Activated CD4-positive, alpha-beta memory T cell treated with anti-CD3 and anti-CD28 coated beads for 36 hours (primary cell): Measurements from ENCODE around the gene ECD. TPM values are rescaled to one million over a fixed set of nuclear protein-coding genes. Genes with fewer than 3 reads are reported as not detected.

Experiments used
- CTCF ChIA-PET: fragments of 350-600 bp; sonication (Branson Sonifier 250); formaldehyde crosslinking; loops from one replicate; lab custom pipeline; 2021; ENCODE audit warnings: antibody characterized with exemption, inconsistent platforms; lab: Charles Lee
- POLR2A ChIA-PET: fragments of 350-600 bp; sonication (Branson Sonifier 250); formaldehyde crosslinking; loops from one replicate; lab custom pipeline; 2021; ENCODE audit warnings: antibody characterized with exemption; lab: Charles Lee
- DNase-seq: peaks from one replicate; pipeline ENCODE4 v3.0.0-alpha.2; 2020
- H3K27ac Mint-ChIP-seq: one replicate; pipeline ENCODE4 v1.8.0; 2021; ENCODE audit warnings: mixed read lengths
- H3K27me3 Mint-ChIP-seq: one replicate; pipeline ENCODE4 v1.8.0; 2021; ENCODE audit warnings: mixed read lengths
- H3K36me3 Mint-ChIP-seq: one replicate; pipeline ENCODE4 v1.8.0; 2021; ENCODE audit warnings: mixed read lengths
- H3K4me1 Mint-ChIP-seq: one replicate; pipeline ENCODE4 v1.8.0; 2021; ENCODE audit warnings: low read depth, mixed read lengths
- H3K4me3 Mint-ChIP-seq: one replicate; pipeline ENCODE4 v1.8.0; 2021; ENCODE audit warnings: mild to moderate bottlenecking, mixed read lengths
- H3K9me3 Mint-ChIP-seq: one replicate; pipeline ENCODE4 v1.8.0; 2021; ENCODE audit warnings: mixed read lengths
- intact Hi-C: fragments of 100-400 bp; cut with micrococcal nuclease; formaldehyde crosslinking; loops from one replicate; pipeline ENCODE4 v1.15.1; 2023
- total RNA-seq, 2 experiments: library from RNA; stranded (reverse); gene quantifications; one replicate each; pipeline ENCODE4 v1.2.3, GENCODE V29; 2021

Gene ECD
- 10 to 100 TPM; 37.5 to 37.7 TPM for total RNA-seq

- Mint-ChIP-seq H3K27me3 (no peaks in the 10 kb centered on the region), H3K9me3 (peaks cover 2% of the 10 kb centered on the region), H3K27ac (peak within 1 kb of the TSS; percentile 97), H3K36me3 (peaks cover 17% of the 10 kb centered on the region), H3K4me3 (peak within 1 kb of the TSS; percentile 100), H3K4me1 (peaks cover 35% of the 10 kb centered on the region)
- intact Hi-C loops: loop anchor here (1.0 to 5.0 kb wide), 4 partner anchors 56 to 813 kb away; partner anchors contain the start of genes DNAJB12, DNAJC9, NUDT13 and P4HA1
- peak; percentile 96 for DNase-seq
- CTCF ChIA-PET: interaction anchor here (1.1 to 2.2 kb wide), 3 partner anchors 9 to 72 kb away, joined by 3 to 20 read pairs (median 10); partner anchors contain the start of gene P4HA1
- POLR2A ChIA-PET: interaction anchor here (1.0 to 1.3 kb wide), 3 partner anchors 58 to 79 kb away, joined by 3 to 10 read pairs (median 3); partner anchors contain the start of gene NUDT13
These were observed at the start of gene ECD, which contains the start of gene FAM149B1 for GRCh38 chr10:73167783-73168464. Gene ECD, minus strand, starts transcription at chr10:73168008. Its CDS starts 4,071 bp downstream, at chr10:73163937. Gene FAM149B1, plus strand, starts transcription at chr10:73168119. Its CDS starts 221 bp downstream, at chr10:73168340.

GRCh38 chr10:73215749-73216148, 47.9 kb upstream of the ECD start:
- H3K27me3 Mint-ChIP-seq: no peaks in the 10 kb centered on the region
- no peak overlapping the region for H3K27ac Mint-ChIP-seq
- intact Hi-C loops: no loop called here
- no peak for DNase-seq
- H3K4me3 Mint-ChIP-seq: no peak overlapping the region
- ChIA-PET POLR2A (no interaction called here), CTCF (no interaction called here)
- no peaks in the 10 kb centered on the region for H3K9me3 Mint-ChIP-seq
- peaks cover 45% of the 10 kb centered on the region for H3K36me3 Mint-ChIP-seq
- no peaks in the 10 kb centered on the region for H3K4me1 Mint-ChIP-seq

DNA sequence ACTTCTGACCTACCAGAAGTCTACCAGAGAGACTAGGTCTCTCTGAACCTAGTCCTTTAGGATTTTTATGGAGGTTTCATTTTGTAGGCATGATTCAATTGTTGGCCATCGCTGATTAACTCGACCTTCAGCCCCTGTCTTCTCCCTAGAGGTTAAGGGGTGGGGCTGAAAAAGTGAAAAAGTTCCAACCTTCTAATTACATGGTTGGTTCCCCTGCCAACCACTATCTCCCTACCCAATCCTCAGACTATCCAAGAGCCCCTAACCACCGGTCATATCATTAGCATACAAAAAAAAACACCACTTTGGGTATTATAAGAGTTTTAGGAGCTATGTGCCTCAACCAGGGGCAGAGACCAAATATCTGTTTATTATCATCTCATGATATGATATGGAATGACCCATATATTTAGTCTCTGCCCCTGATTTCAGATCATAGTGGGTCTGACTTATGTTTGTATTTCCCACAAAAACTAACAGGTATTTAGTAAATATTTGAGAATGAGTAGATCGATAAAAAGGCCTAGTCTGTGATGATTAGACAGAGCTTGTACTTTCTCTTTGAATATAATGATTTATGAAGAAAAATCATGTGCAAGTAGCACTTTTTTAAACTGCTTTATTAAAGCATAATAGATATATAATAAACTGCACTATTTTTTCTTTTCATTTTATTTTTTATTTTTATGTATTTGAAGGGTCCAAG, 43.5 kb upstream of the ECD start:
- ChIA-PET POLR2A (no interaction called here), CTCF (no interaction called here)
- Mint-ChIP-seq H3K9me3 (no peaks in the 10 kb centered on the region), H3K27ac (no peak overlapping the region), H3K4me3 (no peak overlapping the region), H3K4me1 (no peaks in the 10 kb centered on the region), H3K27me3 (no peaks in the 10 kb centered on the region), H3K36me3 (peaks cover 23% of the 10 kb centered on the region)
- no peak for DNase-seq
- intact Hi-C loops: no loop called here

DNA sequence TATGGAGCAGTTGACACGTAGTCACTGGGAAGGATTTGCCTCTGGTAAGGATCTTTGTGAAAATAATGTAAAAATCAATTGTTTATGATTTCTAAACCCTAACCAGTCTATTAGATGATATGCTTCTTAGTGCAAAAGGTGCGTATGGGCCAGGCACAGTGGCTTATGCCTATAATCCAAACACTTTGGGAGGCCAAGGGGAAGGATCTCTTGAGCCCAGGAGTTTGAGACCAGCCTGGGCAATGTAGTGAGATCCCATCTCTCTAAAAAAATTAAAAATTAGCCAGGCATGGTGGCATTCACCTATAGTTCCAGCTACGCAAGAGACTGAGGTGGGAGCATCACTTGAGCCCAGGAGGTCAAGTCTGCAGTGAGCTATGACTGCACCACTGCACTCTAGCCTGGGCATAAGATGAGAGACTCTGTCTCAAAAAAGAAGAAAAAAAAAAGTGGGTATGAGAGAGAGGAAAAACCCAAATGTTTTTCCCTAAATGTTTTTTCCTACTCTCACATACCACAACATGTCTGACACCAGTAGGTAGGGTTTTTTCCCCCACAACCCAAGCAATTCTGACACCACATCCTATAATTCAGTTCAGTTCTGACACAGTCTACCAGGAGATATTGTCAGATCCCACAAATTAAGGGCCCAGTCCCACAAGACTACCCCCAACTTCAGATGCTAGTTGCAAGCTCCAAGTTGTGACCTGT, 42.7 kb upstream of the ECD start:
- H3K4me3 Mint-ChIP-seq: no peak overlapping the region
- CTCF ChIA-PET: no interaction called here
- intact Hi-C loops: no loop called here
- no peaks in the 10 kb centered on the region for H3K27me3 Mint-ChIP-seq
- no peak overlapping the region for H3K27ac Mint-ChIP-seq
- DNase-seq: no peak
- POLR2A ChIA-PET: no interaction called here
- no peaks in the 10 kb centered on the region for H3K4me1 Mint-ChIP-seq
- H3K9me3 Mint-ChIP-seq: peaks cover 5% of the 10 kb centered on the region
- peaks cover 25% of the 10 kb centered on the region for H3K36me3 Mint-ChIP-seq

DNA sequence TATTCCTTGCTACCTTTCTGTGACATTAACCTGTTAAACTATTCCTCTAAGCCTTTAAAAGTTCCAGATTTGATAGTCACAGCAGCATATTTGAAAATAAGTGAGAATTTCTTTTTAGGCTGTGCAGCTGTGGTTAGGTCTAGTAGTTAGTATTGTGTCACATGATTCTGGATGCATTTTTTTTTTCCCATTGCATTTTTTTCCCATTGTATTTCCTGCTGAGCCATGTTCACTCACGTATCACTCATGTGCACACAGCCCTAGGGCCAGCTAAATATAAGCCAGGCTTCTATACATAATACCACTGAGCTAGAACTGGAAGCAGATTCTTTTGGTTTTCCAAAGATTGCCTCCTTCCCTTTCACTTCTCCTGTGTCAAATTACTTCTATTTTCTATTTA, 41.9 kb upstream of the ECD start:
- peaks cover 25% of the 10 kb centered on the region for H3K36me3 Mint-ChIP-seq
- ChIA-PET CTCF (no interaction called here), POLR2A (no interaction called here)
- H3K4me1 Mint-ChIP-seq: no peaks in the 10 kb centered on the region
- no peak overlapping the region for H3K27ac Mint-ChIP-seq
- no peak overlapping the region for H3K4me3 Mint-ChIP-seq
- no peak for DNase-seq
- intact Hi-C loops: no loop called here
- peaks cover 5% of the 10 kb centered on the region for H3K9me3 Mint-ChIP-seq
- no peaks in the 10 kb centered on the region for H3K27me3 Mint-ChIP-seq

- H3K36me3 Mint-ChIP-seq: peaks cover 10% of the 10 kb centered on the region
- H3K4me3 Mint-ChIP-seq: no peak overlapping the region
- H3K9me3 Mint-ChIP-seq: peaks cover 5% of the 10 kb centered on the region
- no peak overlapping the region for H3K27ac Mint-ChIP-seq
- CTCF ChIA-PET: interaction anchor here (0.7 kb wide), 1 partner anchor 113 kb away, joined by 3 read pairs; no protein-coding TSS in a partner anchor
- DNase-seq: no peak
- H3K27me3 Mint-ChIP-seq: no peaks in the 10 kb centered on the region
- H3K4me1 Mint-ChIP-seq: no peaks in the 10 kb centered on the region
- POLR2A ChIA-PET: no interaction called here
- intact Hi-C loops: no loop called here
These were observed 40.1 kb upstream of the ECD start for GRCh38 chr10:73207883-73208282.

DNA sequence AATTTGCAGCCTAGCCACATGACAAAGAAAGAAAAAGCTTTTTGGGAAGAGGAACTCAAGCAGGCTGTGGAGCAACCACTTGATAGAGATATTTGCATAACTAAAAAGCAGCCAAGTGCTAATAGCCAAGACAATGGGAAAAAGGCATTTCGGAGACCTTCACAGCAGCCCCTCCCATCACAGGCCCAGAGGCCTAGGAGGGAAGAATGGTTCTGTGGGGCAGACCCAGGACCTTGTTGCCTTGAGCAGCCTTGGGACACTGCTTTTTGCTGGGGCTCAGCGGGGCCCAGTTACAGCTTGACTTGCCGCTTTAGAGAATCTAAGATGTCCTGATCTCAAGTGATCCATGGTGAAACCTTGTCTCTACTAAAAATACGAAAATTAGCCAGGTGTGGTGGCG, 38.6 kb upstream of the ECD start:
- Mint-ChIP-seq H3K4me3 (no peak overlapping the region), H3K9me3 (peaks cover 5% of the 10 kb centered on the region), H3K36me3 (peaks cover 10% of the 10 kb centered on the region), H3K27ac (no peak overlapping the region), H3K27me3 (no peaks in the 10 kb centered on the region), H3K4me1 (no peaks in the 10 kb centered on the region)
- no peak for DNase-seq
- POLR2A ChIA-PET: no interaction called here
- CTCF ChIA-PET: no interaction called here
- intact Hi-C loops: no loop called here

DNA sequence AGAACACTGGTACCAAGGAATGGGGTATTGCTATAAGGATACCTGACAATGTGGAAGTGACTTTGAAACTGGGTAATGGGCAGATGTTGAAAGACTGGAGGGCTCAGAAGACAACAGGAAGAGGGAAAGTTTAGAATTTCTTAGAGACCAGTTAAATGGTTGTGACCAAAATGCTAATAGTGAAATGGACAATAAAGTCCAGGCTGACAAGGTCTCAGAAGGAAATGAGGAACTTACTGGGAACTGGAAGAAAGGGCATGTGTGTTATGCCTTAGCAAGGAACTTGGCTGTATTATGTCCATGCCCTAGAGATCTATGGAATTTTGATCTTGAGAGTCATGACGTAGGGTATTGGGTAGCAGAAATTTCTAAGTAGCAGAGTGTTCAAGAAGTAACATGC, 38.1 kb upstream of the ECD start:
- Mint-ChIP-seq H3K4me1 (no peaks in the 10 kb centered on the region), H3K9me3 (peaks cover 5% of the 10 kb centered on the region), H3K27me3 (no peaks in the 10 kb centered on the region), H3K27ac (no peak overlapping the region), H3K4me3 (no peak overlapping the region), H3K36me3 (peaks cover 9% of the 10 kb centered on the region)
- POLR2A ChIA-PET: no interaction called here
- CTCF ChIA-PET: no interaction called here
- DNase-seq: no peak
- intact Hi-C loops: no loop called here

GRCh38 chr10:73205081-73205480, 37.3 kb upstream of the ECD start:
- Mint-ChIP-seq H3K27ac (no peak overlapping the region), H3K9me3 (peaks cover 5% of the 10 kb centered on the region), H3K4me1 (no peaks in the 10 kb centered on the region), H3K4me3 (no peak overlapping the region), H3K27me3 (no peaks in the 10 kb centered on the region), H3K36me3 (peaks cover 8% of the 10 kb centered on the region)
- ChIA-PET POLR2A (no interaction called here), CTCF (no interaction called here)
- intact Hi-C loops: no loop called here
- DNase-seq: no peak

DNA sequence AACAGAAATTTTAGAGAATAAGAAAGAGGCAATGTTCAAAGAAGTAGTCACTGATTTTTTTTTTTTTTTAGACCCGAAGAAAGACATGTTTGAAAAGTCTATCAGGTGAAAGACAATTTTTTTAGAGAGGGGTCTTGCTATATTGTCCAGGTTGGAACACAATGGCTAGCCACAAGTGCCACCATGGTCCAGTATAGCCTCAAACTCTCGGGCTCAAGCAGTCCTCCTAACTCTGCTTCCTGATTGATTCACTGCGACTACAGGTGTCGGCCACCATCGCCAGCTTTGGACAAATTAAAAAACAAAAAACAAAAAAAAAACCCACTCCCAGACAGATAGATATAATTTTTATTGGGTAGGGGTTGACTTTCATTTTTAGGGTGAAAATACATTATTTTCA, 22.4 kb upstream of the ECD start:
- CTCF ChIA-PET: interaction anchor here (0.7 kb wide), 1 partner anchor 33 kb away, joined by 3 read pairs; no protein-coding TSS in a partner anchor
- no peak overlapping the region for H3K27ac Mint-ChIP-seq
- no peaks in the 10 kb centered on the region for H3K36me3 Mint-ChIP-seq
- no peaks in the 10 kb centered on the region for H3K9me3 Mint-ChIP-seq
- no peaks in the 10 kb centered on the region for H3K4me1 Mint-ChIP-seq
- no peak overlapping the region for H3K4me3 Mint-ChIP-seq
- intact Hi-C loops: no loop called here
- H3K27me3 Mint-ChIP-seq: no peaks in the 10 kb centered on the region
- no peak for DNase-seq
- POLR2A ChIA-PET: no interaction called here

- no peaks in the 10 kb centered on the region for H3K27me3 Mint-ChIP-seq
- CTCF ChIA-PET: no interaction called here
These were observed 18.5 kb upstream of the ECD start for GRCh38 chr10:73186266-73186665.

More at GRCh38 chr10:73186266-73186665, 18.5 kb upstream of the ECD start:
- intact Hi-C loops: no loop called here
- peaks cover 14% of the 10 kb centered on the region for H3K36me3 Mint-ChIP-seq
- no peak overlapping the region for H3K4me3 Mint-ChIP-seq
- POLR2A ChIA-PET: no interaction called here
- no peaks in the 10 kb centered on the region for H3K9me3 Mint-ChIP-seq
- DNase-seq: no peak
- no peak overlapping the region for H3K27ac Mint-ChIP-seq
- no peaks in the 10 kb centered on the region for H3K4me1 Mint-ChIP-seq
